GM12892 (cell line): ENCODE measurements around the gene ASTN2.

ENCODE experiments used
- DNase-seq: peaks from one replicate; pipeline ENCODE4 v3.0.0; 2011; ENCODE audit not compliant: insufficient read length
- FAIRE-seq: peaks from 2 replicates; lab custom pipeline; 2011; peaks lifted over from hg19 to GRCh38; lab: Jason Lieb, UNC
- POLR2A ChIP-seq: IDR thresholded peaks from 2 replicates; pipeline ENCODE4 v1.6.1; 2011; ENCODE audit warnings: low read depth, low read length, control low read depth
- POLR2AphosphoS5 ChIP-seq: IDR thresholded peaks from 2 replicates; pipeline ENCODE4 v1.6.1; 2011; ENCODE audit warnings: low read depth, low read length, control low read depth
- TAF1 ChIP-seq: IDR thresholded peaks from 2 replicates; pipeline ENCODE4 v1.6.1; 2011; ENCODE audit warnings: low read depth, mild to moderate bottlenecking, control low read depth, low read length, borderline replicate concordance

The ASTN2 gene

GRCh38 chr9:117104716-117105495 lies 310.0 kb downstream of the ASTN2 start:
- no peak for DNase-seq
- TF ChIP-seq POLR2AphosphoS5, result no peak
- TF ChIP-seq POLR2A, result no peak
- TF ChIP-seq TAF1, result no peak
- FAIRE-seq, result no peak

GRCh38 chr9:117104206-117104605 lies 310.7 kb downstream of the ASTN2 start:
- DNase-seq (no peak), FAIRE-seq (no peak)
- no peak for TF ChIP-seq POLR2AphosphoS5
- TF ChIP-seq POLR2A, result no peak
- no peak for TF ChIP-seq TAF1

GRCh38 chr9:117103438-117104110 lies 311.3 kb downstream of the ASTN2 start:
- no peak for TF ChIP-seq POLR2AphosphoS5
- no peak for TF ChIP-seq TAF1
- no peak for TF ChIP-seq POLR2A
- FAIRE-seq, result no peak
- no peak for DNase-seq

- no peak for DNase-seq
- FAIRE-seq, result no peak
- no peak for TF ChIP-seq POLR2A
These were observed 313.8 kb downstream of the ASTN2 start for GRCh38 chr9:117101008-117101407.

- TF ChIP-seq POLR2AphosphoS5, result no peak
- no peak for TF ChIP-seq POLR2A
- TF ChIP-seq TAF1, result no peak
- DNase-seq (no peak), FAIRE-seq (no peak)
These were observed 316.5 kb downstream of the ASTN2 start for GRCh38 chr9:117098331-117098730.

GRCh38 chr9:117097761-117098160 lies 317.1 kb downstream of the ASTN2 start:
- TF ChIP-seq TAF1, result no peak
- TF ChIP-seq POLR2AphosphoS5, result no peak
- no peak for TF ChIP-seq POLR2A
- DNase-seq, result no peak
- FAIRE-seq, result no peak

GRCh38 chr9:117096138-117096537 lies 318.7 kb downstream of the ASTN2 start:
- no peak for FAIRE-seq
- no peak for TF ChIP-seq TAF1
- DNase-seq, result no peak

GRCh38 chr9:117095081-117095480 lies 319.8 kb downstream of the ASTN2 start:
- DNase-seq (no peak), FAIRE-seq (no peak)
- TF ChIP-seq POLR2A (no peak), TAF1 (no peak), POLR2AphosphoS5 (no peak)

- FAIRE-seq, result no peak
- TF ChIP-seq POLR2AphosphoS5 (no peak), POLR2A (no peak), TAF1 (no peak)
- DNase-seq, result no peak
These were observed 320.7 kb downstream of the ASTN2 start for GRCh38 chr9:117093891-117094844.

GRCh38 chr9:117092582-117092981 lies 322.3 kb downstream of the ASTN2 start:
- FAIRE-seq (no peak), DNase-seq (no peak)
- TF ChIP-seq POLR2AphosphoS5 (no peak), TAF1 (no peak), POLR2A (no peak)

- DNase-seq (no peak), FAIRE-seq (no peak)
- TF ChIP-seq POLR2AphosphoS5, result no peak
- no peak for TF ChIP-seq POLR2A
- no peak for TF ChIP-seq TAF1
These were observed 323.3 kb downstream of the ASTN2 start for GRCh38 chr9:117091529-117091928.
